GM23338 (cell line): ENCODE measurements around the gene UHRF1. TPM values are rescaled to one million over a fixed set of nuclear protein-coding genes. Genes with fewer than 3 reads are reported as not detected.

Source experiments
- ATAC-seq: fragments of 200-7000 bp; cut with Tn5 transposase; 3 replicates; pipeline ENCODE4 v1.9.1; 2020
- DNase-seq: peaks from one replicate; pipeline ENCODE4 v3.0.0-alpha.2; 2015; ENCODE audit warnings: low spot score
- H2AFZ ChIP-seq: fragments of 200-600 bp; sonication (generic); 2 replicates; pipeline ENCODE4 v1.8.0; 2016; ENCODE audit warnings: antibody characterized with exemption, mild to moderate bottlenecking, moderate library complexity
- H3F3A ChIP-seq: fragments of 200-600 bp; sonication (generic); replicated peaks from 2 replicates; pipeline ENCODE4 v1.8.0; 2017; ENCODE audit warnings: antibody characterized with exemption, mixed run types, low read depth
- H3K27ac ChIP-seq: fragments of 200-600 bp; sonication (generic); 2 replicates; pipeline ENCODE4 v1.6.1; 2016; ENCODE audit warnings: low read depth
- H3K27me3 ChIP-seq: fragments of 200-600 bp; sonication (generic); 2 replicates; pipeline ENCODE4 v1.8.0; 2016; ENCODE audit warnings: mild to moderate bottlenecking, mixed run types, moderate library complexity; ENCODE audit not compliant: insufficient read depth
- H3K36me3 ChIP-seq: fragments of 200-600 bp; sonication (generic); 2 replicates; pipeline ENCODE4 v1.8.0; 2016; ENCODE audit warnings: mild to moderate bottlenecking; ENCODE audit not compliant: insufficient read depth
- H3K4me1 ChIP-seq: fragments of 200-600 bp; sonication (generic); 2 replicates; pipeline ENCODE4 v1.8.0; 2016; ENCODE audit warnings: mild to moderate bottlenecking, moderate library complexity; ENCODE audit not compliant: insufficient read depth
- H3K4me2 ChIP-seq: fragments of 200-600 bp; sonication (generic); 2 replicates; pipeline ENCODE4 v1.7.1; 2017; ENCODE audit warnings: mixed run types
- H3K4me3 ChIP-seq: fragments of 200-600 bp; sonication (generic); 2 replicates; pipeline ENCODE4 v1.6.1; 2016; ENCODE audit warnings: mixed run types
- H3K79me2 ChIP-seq: fragments of 200-600 bp; sonication (generic); replicated peaks from 2 replicates; pipeline ENCODE4 v1.8.0; 2017; ENCODE audit warnings: mild to moderate bottlenecking; ENCODE audit not compliant: insufficient read depth
- H3K9me2 ChIP-seq: fragments of 200-600 bp; sonication (generic); 2 replicates; pipeline ENCODE4 v1.8.0; 2017; ENCODE audit not compliant: insufficient read depth
- H4K20me1 ChIP-seq: fragments of 200-600 bp; sonication (generic); replicated peaks from 2 replicates; pipeline ENCODE4 v1.8.0; 2017; ENCODE audit warnings: mild to moderate bottlenecking; ENCODE audit not compliant: insufficient read depth
- H3K27ac Mint-ChIP-seq: 2 replicates; pipeline ENCODE4 v1.8.0; 2020; ENCODE audit warnings: inconsistent platforms, mild to moderate bottlenecking, moderate library complexity, mixed read lengths
- H3K27me3 Mint-ChIP-seq: 3 replicates; pipeline ENCODE4 v1.8.0; 2022; ENCODE audit warnings: low read depth, mild to moderate bottlenecking, moderate library complexity, mixed read lengths, inconsistent platforms; ENCODE audit not compliant: insufficient read depth, poor library complexity
- H3K36me3 Mint-ChIP-seq: 3 replicates; pipeline ENCODE4 v1.8.0; 2021; ENCODE audit warnings: low read depth, mild to moderate bottlenecking, inconsistent platforms, moderate library complexity, mixed read lengths
- H3K4me1 Mint-ChIP-seq: 3 replicates; pipeline ENCODE4 v1.8.0; 2020; ENCODE audit warnings: mild to moderate bottlenecking, inconsistent platforms, mixed read lengths
- H3K4me3 Mint-ChIP-seq: 3 replicates; pipeline ENCODE4 v1.8.0; 2021; ENCODE audit warnings: moderate library complexity, mild to moderate bottlenecking, inconsistent platforms, mixed read lengths
- H3K9me3 Mint-ChIP-seq: 3 replicates; pipeline ENCODE4 v1.8.0; 2020; ENCODE audit warnings: moderate library complexity, mild to moderate bottlenecking, inconsistent platforms, mixed read lengths
- CREB1 ChIP-seq: fragments of 250-450 bp; sonication (Bioruptor Pico); IDR thresholded peaks from 2 replicates; pipeline ENCODE4 v1.5.0; 2020; ENCODE audit warnings: low read depth, mild to moderate bottlenecking, moderate library complexity
- CTCF ChIP-seq, 2 experiments: fragments of 200-600 bp in 1 of 2; sonication (generic) in 1 of 2; conservative IDR thresholded peaks; 2 replicates each; pipeline versions ENCODE4 v1.5.1 to v1.6.1; 2016 to 2017; ENCODE audit warnings: antibody characterized with exemption in 2 of 2, low read depth in 2 of 2, mild to moderate bottlenecking in 2 of 2, moderate library complexity in 1 of 2
- ETS1 ChIP-seq: IDR thresholded peaks from 2 replicates; pipeline ENCODE4 v1.6.1; 2016; ENCODE audit warnings: antibody characterized with exemption
- EZH2 ChIP-seq: fragments of 200-600 bp; sonication (generic); IDR thresholded peaks from one replicate; pipeline ENCODE4 v1.8.0; 2017; ENCODE audit warnings: antibody characterized with exemption, mild to moderate bottlenecking, low read depth; ENCODE audit not compliant: unreplicated experiment
- EZH2phosphoT487 ChIP-seq: fragments of 200-600 bp; sonication (generic); IDR thresholded peaks from one replicate; pipeline ENCODE4 v1.8.1; 2018; ENCODE audit warnings: antibody characterized with exemption; ENCODE audit not compliant: unreplicated experiment
- JUNB ChIP-seq: IDR thresholded peaks from one replicate; pipeline ENCODE4 v1.6.1; 2016; ENCODE audit warnings: antibody characterized with exemption; ENCODE audit not compliant: unreplicated experiment
- NANOG ChIP-seq: IDR thresholded peaks from 2 replicates; pipeline ENCODE4 v1.6.1; 2016; ENCODE audit warnings: antibody characterized with exemption, borderline replicate concordance
- STAT1 ChIP-seq: IDR thresholded peaks from one replicate; pipeline ENCODE4 v1.6.1; 2016; ENCODE audit warnings: antibody characterized with exemption; ENCODE audit not compliant: unreplicated experiment
- ZNF114 ChIP-seq: fragments of 250-450 bp; sonication (Bioruptor Pico); IDR thresholded peaks from 2 replicates; pipeline ENCODE4 v1.5.0; 2020; ENCODE audit warnings: mild to moderate bottlenecking, moderate library complexity
- polyA plus RNA-seq: library from polyadenylated mRNA; unstranded; fragments of >200 nt; fragmentation: Nextera tagmentation; extraction: Ambion mirVana; gene quantifications from 2 replicates; pipeline ENCODE4 v1.2.1, GENCODE V29; 2016
- total RNA-seq: library from RNA; depleted of rRNA; stranded (reverse); fragments of >200 nt; shearing (Covaris generic); gene quantifications from 2 replicates; pipeline ENCODE4 v1.2.3, GENCODE V29; 2014
- TF ChIP-seq, protein P1 (sequence below): fragments of 250-450 bp; sonication (Bioruptor Pico); IDR thresholded peaks from 2 replicates; pipeline ENCODE4 v1.5.0; 2020; ENCODE audit warnings: mild to moderate bottlenecking, moderate library complexity

The UHRF1 gene
- total and polyA plus RNA-seq, 2 experiments from 2014 or later = 20.3 to 45.7 TPM

- H3K27me3 ChIP-seq = no peaks in the 10 kb centered on the region
- no peak overlapping the region for H3K4me3 Mint-ChIP-seq
- TF ChIP-seq CTCF (conservative IDR thresholded peaks at IDR 0.05; ENCODE audit: low read depth in 2 of 2) = no peak
- TF ChIP-seq CREB1 (CRISPR knock-in tag) = no peak
- TF ChIP-seq EZH2 = no peak
- no peak for TF ChIP-seq EZH2phosphoT487
- no peak for TF ChIP-seq STAT1
- no peak for TF ChIP-seq NANOG
- TF ChIP-seq ZNF114 = no peak
- no peak overlapping the region for H3K27ac Mint-ChIP-seq
- no peaks in the 10 kb centered on the region for H3K9me2 ChIP-seq
- no peaks in the 10 kb centered on the region for H3K36me3 ChIP-seq
- H3K36me3 Mint-ChIP-seq = peaks cover 11% of the 10 kb centered on the region
- H3K4me1 Mint-ChIP-seq = no peaks in the 10 kb centered on the region; the same call in 1 of the 3 replicates
- peaks cover 6% of the 10 kb centered on the region; the same call in 2 of the 3 replicates for H3K9me3 Mint-ChIP-seq
- no peak for ATAC-seq
- no peak overlapping the region for H2AFZ ChIP-seq
- no peak overlapping the region for H3K4me3 ChIP-seq
- no peak for DNase-seq
- peaks cover 6% of the 10 kb centered on the region for H3K27me3 Mint-ChIP-seq
- H3F3A ChIP-seq = 0 out of 2 replicates have a peak, but pooled peaks cover 2% of the 10 kb centered on the region
- no peak overlapping the region for H3K4me2 ChIP-seq
- H3K4me1 ChIP-seq = no peaks in the 10 kb centered on the region
- H3K27ac ChIP-seq = no peak overlapping the region
- peaks cover 65% of the 10 kb centered on the region for H3K79me2 ChIP-seq
- peaks cover 13% of the 10 kb centered on the region; the same call in 1 of the 2 replicates for H4K20me1 ChIP-seq
Measured at GRCh38 chr19:5006201-5006600, 96.9 kb downstream of the UHRF1 start.

- DNase-seq = no peak
- H3K9me2 ChIP-seq = no peaks in the 10 kb centered on the region
- H3K27ac Mint-ChIP-seq = no peak overlapping the region
- H3K36me3 Mint-ChIP-seq = peaks cover 11% of the 10 kb centered on the region
- H3K27me3 Mint-ChIP-seq = peaks cover 3% of the 10 kb centered on the region
- no peak for TF ChIP-seq CREB1 (CRISPR knock-in tag)
- no peak for TF ChIP-seq EZH2phosphoT487
- TF ChIP-seq ETS1 = no peak
- no peak for TF ChIP-seq NANOG
- TF ChIP-seq, protein P1, sequence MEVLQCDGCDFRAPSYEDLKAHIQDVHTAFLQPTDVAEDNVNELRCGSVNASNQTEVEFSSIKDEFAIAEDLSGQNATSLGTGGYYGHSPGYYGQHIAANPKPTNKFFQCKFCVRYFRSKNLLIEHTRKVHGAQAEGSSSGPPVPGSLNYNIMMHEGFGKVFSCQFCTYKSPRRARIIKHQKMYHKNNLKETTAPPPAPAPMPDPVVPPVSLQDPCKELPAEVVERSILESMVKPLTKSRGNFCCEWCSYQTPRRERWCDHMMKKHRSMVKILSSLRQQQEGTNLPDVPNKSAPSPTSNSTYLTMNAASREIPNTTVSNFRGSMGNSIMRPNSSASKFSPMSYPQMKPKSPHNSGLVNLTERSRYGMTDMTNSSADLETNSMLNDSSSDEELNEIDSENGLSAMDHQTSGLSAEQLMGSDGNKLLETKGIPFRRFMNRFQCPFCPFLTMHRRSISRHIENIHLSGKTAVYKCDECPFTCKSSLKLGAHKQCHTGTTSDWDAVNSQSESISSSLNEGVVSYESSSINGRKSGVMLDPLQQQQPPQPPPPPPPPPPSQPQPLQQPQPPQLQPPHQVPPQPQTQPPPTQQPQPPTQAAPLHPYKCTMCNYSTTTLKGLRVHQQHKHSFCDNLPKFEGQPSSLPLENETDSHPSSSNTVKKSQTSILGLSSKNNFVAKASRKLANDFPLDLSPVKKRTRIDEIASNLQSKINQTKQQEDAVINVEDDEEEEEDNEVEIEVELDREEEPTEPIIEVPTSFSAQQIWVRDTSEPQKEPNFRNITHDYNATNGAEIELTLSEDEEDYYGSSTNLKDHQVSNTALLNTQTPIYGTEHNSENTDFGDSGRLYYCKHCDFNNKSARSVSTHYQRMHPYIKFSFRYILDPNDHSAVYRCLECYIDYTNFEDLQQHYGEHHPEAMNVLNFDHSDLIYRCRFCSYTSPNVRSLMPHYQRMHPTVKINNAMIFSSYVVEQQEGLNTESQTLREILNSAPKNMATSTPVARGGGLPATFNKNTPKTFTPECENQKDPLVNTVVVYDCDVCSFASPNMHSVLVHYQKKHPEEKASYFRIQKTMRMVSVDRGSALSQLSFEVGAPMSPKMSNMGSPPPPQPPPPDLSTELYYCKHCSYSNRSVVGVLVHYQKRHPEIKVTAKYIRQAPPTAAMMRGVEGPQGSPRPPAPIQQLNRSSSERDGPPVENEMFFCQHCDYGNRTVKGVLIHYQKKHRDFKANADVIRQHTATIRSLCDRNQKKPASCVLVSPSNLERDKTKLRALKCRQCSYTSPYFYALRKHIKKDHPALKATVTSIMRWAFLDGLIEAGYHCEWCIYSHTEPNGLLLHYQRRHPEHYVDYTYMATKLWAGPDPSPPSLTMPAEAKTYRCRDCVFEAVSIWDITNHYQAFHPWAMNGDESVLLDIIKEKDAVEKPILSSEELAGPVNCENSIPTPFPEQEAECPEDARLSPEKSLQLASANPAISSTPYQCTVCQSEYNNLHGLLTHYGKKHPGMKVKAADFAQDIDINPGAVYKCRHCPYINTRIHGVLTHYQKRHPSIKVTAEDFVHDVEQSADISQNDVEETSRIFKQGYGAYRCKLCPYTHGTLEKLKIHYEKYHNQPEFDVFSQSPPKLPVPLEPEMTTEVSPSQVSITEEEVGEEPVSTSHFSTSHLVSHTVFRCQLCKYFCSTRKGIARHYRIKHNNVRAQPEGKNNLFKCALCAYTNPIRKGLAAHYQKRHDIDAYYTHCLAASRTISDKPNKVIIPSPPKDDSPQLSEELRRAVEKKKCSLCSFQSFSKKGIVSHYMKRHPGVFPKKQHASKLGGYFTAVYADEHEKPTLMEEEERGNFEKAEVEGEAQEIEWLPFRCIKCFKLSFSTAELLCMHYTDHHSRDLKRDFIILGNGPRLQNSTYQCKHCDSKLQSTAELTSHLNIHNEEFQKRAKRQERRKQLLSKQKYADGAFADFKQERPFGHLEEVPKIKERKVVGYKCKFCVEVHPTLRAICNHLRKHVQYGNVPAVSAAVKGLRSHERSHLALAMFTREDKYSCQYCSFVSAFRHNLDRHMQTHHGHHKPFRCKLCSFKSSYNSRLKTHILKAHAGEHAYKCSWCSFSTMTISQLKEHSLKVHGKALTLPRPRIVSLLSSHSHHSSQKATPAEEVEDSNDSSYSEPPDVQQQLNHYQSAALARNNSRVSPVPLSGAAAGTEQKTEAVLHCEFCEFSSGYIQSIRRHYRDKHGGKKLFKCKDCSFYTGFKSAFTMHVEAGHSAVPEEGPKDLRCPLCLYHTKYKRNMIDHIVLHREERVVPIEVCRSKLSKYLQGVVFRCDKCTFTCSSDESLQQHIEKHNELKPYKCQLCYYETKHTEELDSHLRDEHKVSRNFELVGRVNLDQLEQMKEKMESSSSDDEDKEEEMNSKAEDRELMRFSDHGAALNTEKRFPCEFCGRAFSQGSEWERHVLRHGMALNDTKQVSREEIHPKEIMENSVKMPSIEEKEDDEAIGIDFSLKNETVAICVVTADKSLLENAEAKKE = no peak
- no peak for TF ChIP-seq JUNB
- no peak for TF ChIP-seq CTCF (conservative IDR thresholded peaks at IDR 0.05; ENCODE audit: low read depth in 2 of 2)
- no peak overlapping the region for H3K4me2 ChIP-seq
- H3F3A ChIP-seq = no peaks in the 10 kb centered on the region
- H3K27ac ChIP-seq = no peak overlapping the region
- peaks cover 66% of the 10 kb centered on the region for H3K79me2 ChIP-seq
- H3K4me1 ChIP-seq = no peaks in the 10 kb centered on the region
- H2AFZ ChIP-seq = no peak overlapping the region
- no peaks in the 10 kb centered on the region for H3K36me3 ChIP-seq
- no peak overlapping the region for H3K4me3 ChIP-seq
- ATAC-seq = no peak
- no peaks in the 10 kb centered on the region; the same call in 2 of the 3 replicates for H3K4me1 Mint-ChIP-seq
- peaks cover 6% of the 10 kb centered on the region; the same call in 2 of the 3 replicates for H3K9me3 Mint-ChIP-seq
- no peaks in the 10 kb centered on the region for H3K27me3 ChIP-seq
- H3K4me3 Mint-ChIP-seq = no peak overlapping the region
- peaks cover 9% of the 10 kb centered on the region; the same call in 1 of the 2 replicates for H4K20me1 ChIP-seq
Measured at GRCh38 chr19:5006821-5007220, 97.5 kb downstream of the UHRF1 start.
